Activated CD4-positive, alpha-beta T cell treated with anti-CD3 and anti-CD28 coated beads for 24 hours (primary cell): ENCODE data around the gene SPPL2C.

Source experiments
- DNase-seq, 2 donors: peaks; one replicate each; pipeline ENCODE4 v3.0.0-alpha.2; 2020; ENCODE audit warnings: low read depth in 2 of 2

SPPL2C gene

DNA sequence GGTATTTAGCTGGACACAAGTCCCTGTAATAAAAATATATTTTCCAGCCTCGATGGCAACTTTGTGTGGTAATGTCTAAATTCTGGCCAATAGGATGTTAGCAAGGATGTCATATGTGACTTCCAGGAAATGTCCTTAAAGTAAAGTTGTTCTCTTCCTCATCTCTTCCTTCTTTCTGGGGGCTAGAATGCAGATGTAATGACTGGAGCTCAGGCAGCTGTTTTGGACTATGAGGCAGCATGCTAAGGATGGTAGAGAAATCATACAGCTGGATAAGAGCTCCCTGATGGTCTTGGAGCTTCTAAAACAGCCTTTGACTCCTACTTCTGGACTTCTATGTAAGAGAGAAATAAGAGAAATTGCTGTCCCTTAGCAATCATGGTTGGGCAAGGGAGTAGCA lies 32.8 kb downstream of the SPPL2C start:
- DNase-seq = no peak

- no peak for DNase-seq
Observed at GRCh38 chr17:45883063-45883462, 38.4 kb downstream of the SPPL2C start.

GRCh38 chr17:45886852-45887251 lies 42.2 kb downstream of the SPPL2C start:
- DNase-seq = no peak

GRCh38 chr17:45888392-45888791 lies 43.7 kb downstream of the SPPL2C start:
- DNase-seq = no peak

DNA sequence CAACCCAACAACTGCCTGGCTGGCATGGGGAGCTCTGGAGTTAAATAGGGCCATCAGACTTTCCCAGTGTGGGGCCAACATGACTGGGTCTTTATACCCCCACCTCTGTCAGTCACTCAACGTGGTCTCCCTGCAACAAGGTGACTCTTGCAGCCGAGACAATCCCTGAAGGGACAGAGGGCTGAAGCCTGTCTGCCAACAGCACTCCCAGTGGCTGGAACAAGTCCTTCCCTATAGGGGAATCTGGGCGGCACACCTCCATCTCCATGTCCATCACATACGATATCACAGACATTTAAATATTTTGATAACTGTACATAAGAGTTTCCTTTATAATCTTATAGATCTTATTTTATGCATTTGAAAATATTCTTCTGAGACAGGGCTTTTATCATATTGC lies 44.9 kb downstream of the SPPL2C start:
- no peak for DNase-seq

- no peak for DNase-seq
Observed at GRCh38 chr17:45893725-45894021, 49.0 kb downstream of the SPPL2C start.

- peak; percentile 70 to 72 for DNase-seq
Observed at GRCh38 chr17:45894022-45894784, 49.5 kb downstream of the SPPL2C start, which contains the start of gene MAPT. Gene MAPT, plus strand, starts transcription at chr17:45894554. Its CDS starts 67,784 bp downstream, at chr17:45962338.

- no peak for DNase-seq
Observed at GRCh38 chr17:45895304-45895968, 50.8 kb downstream of the SPPL2C start.

DNA sequence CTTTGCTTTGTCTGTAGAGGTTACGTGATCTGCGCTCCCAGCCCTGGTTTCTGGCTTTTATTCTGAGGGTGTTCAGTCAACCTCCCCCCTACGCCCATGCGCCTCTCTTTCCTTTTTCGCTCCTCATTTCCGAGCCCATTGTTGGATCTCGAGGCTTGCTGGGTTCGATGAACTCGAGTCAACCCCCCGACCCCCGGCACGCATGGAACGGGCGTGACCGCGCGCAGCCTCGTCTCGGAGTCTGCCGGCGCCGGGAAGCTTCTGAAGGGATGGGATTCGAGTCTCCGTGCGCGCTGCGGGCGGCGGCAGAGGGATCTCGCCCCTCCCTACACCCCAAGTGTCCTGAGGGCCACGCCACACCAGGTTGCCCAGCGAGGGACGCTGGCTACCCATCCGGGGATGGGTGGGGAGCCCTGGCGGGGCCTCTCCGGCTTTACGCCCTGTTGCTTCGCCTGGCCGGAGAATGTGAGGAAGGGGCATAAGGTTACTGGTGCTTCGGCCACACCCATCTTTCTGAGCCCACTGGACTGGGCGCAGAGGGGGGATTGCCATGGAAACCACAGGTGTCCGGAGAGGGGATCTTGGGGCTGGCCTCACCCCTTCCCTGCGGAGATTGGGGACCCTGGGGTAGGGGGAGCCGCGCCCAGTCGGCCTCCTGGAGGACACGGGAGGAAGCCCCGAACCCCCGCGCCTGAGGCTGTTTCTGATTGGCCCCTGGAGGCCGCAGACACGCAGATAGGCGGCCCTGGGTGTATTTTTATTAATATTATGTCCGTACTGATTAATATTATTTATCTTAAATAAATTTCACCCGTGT lies 51.5 kb downstream of the SPPL2C start:
- DNase-seq = no peak
